HG02623 (cell line): ENCODE measurements around the gene ATL3.
"Not testable (repeated sequence)": the region's sequence is repeated elsewhere in the genome, so short reads cannot be mapped to it uniquely, and the experiment has no call there.

Experiments
- ATAC-seq: cut with Tn5 transposase; IDR thresholded peaks from one replicate; pipeline ENCODE4 v1.9.1; 2021; ENCODE audit warnings: moderate library complexity; ENCODE audit not compliant: unreplicated experiment

ATL3 gene

GRCh38 chr11:63622323-63622722 lies 48.9 kb downstream of the ATL3 start:
- ATAC-seq = no peak

- ATAC-seq = no peak
Observed at GRCh38 chr11:63621071-63621470, 50.1 kb downstream of the ATL3 start.

- no peak for ATAC-seq
Observed at GRCh38 chr11:63619967-63620366, 51.2 kb downstream of the ATL3 start.

- ATAC-seq = not testable (repeated sequence)
Observed at GRCh38 chr11:63617686-63618085, 53.5 kb downstream of the ATL3 start.

- no peak for ATAC-seq
Observed at GRCh38 chr11:63616953-63617352, 54.2 kb downstream of the ATL3 start.

- ATAC-seq = no peak
Observed at GRCh38 chr11:63614136-63614671, 57.0 kb downstream of the ATL3 start, which contains the start of gene PLAAT3. PLAAT3 (minus strand) TSS chr11:63614433; CDS start chr11:63614014, 419 bp downstream.

GRCh38 chr11:63613517-63614135 lies 57.5 kb downstream of the ATL3 start:
- ATAC-seq = no peak

GRCh38 chr11:63612181-63612580 lies 59.0 kb downstream of the ATL3 start:
- no peak for ATAC-seq

- no peak for ATAC-seq
Observed at GRCh38 chr11:63611395-63611747, 59.8 kb downstream of the ATL3 start.

GRCh38 chr11:63610604-63611394 lies 60.4 kb downstream of the ATL3 start:
- ATAC-seq = no peak

- no peak for ATAC-seq
Observed at GRCh38 chr11:63609971-63610580, 61.1 kb downstream of the ATL3 start.

GRCh38 chr11:63609536-63609935 lies 61.6 kb downstream of the ATL3 start:
- no peak for ATAC-seq

- no peak for ATAC-seq
Observed at GRCh38 chr11:63608353-63609345, 62.5 kb downstream of the ATL3 start.

- ATAC-seq = no peak
Observed at GRCh38 chr11:63603180-63603518, 68.0 kb downstream of the ATL3 start.

GRCh38 chr11:63602290-63603179 lies 68.6 kb downstream of the ATL3 start:
- not testable (repeated sequence) for ATAC-seq

GRCh38 chr11:63599211-63600122 lies 71.7 kb downstream of the ATL3 start:
- ATAC-seq = no peak

- no peak for ATAC-seq
Observed at GRCh38 chr11:63598556-63598955, 72.6 kb downstream of the ATL3 start.

- ATAC-seq = no peak
Observed at GRCh38 chr11:63595296-63595695, 75.9 kb downstream of the ATL3 start.

- no peak for ATAC-seq
Observed at GRCh38 chr11:63592975-63593395, 78.2 kb downstream of the ATL3 start.
